ENCODE data around the gene PIEZO1.

Gene PIEZO1

GRCh38 chr16:88817785-88818574, 33.0 kb upstream of the PIEZO1 start:
- no peak for FAIRE-seq
- no peak for DNase-seq (ENCODE audit: extremely low spot score, insufficient read length, low read depth)

GRCh38 chr16:88816736-88817535, 31.9 kb upstream of the PIEZO1 start:
- no peak for DNase-seq (ENCODE audit: extremely low spot score, insufficient read length, low read depth)
- FAIRE-seq = no peak

- no peak for DNase-seq (ENCODE audit: extremely low spot score, insufficient read length, low read depth)
- FAIRE-seq = peak; percentile 54
Observed at GRCh38 chr16:88815901-88816589, 31.0 kb upstream of the PIEZO1 start.

GRCh38 chr16:88815227-88815626, 30.2 kb upstream of the PIEZO1 start:
- no peak for DNase-seq (ENCODE audit: extremely low spot score, insufficient read length, low read depth)
- FAIRE-seq = no peak

DNA sequence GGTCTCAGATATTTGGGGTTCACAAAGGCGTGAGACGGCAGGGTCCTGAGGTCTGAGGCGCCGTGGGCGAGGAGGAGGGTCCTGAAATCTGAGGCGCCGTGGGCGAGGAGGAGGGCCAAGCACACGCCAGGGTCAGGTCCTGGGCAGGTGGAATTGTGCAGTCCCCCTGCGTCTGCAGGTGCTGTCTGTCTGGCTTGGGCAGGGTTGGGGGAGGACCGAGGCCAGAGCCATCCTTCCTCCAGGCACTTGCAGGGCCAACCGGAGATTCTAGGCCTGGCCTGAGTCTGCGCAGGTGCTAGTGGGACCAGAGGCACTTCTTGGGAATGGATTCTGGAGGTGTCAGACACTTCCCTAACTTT, 29.1 kb upstream of the PIEZO1 start:
- FAIRE-seq = no peak

GRCh38 chr16:88813269-88814143, 28.5 kb upstream of the PIEZO1 start:
- no peak for FAIRE-seq
- no peak for DNase-seq (ENCODE audit: extremely low spot score, insufficient read length, low read depth)

More for the DNA sequence above, 29.1 kb upstream of the PIEZO1 start:
- DNase-seq (ENCODE audit: extremely low spot score, insufficient read length, low read depth) = no peak

GRCh38 chr16:88812513-88813268, 27.7 kb upstream of the PIEZO1 start:
- FAIRE-seq (no peak), DNase-seq (ENCODE audit: extremely low spot score, insufficient read length, low read depth) (no peak)

DNA sequence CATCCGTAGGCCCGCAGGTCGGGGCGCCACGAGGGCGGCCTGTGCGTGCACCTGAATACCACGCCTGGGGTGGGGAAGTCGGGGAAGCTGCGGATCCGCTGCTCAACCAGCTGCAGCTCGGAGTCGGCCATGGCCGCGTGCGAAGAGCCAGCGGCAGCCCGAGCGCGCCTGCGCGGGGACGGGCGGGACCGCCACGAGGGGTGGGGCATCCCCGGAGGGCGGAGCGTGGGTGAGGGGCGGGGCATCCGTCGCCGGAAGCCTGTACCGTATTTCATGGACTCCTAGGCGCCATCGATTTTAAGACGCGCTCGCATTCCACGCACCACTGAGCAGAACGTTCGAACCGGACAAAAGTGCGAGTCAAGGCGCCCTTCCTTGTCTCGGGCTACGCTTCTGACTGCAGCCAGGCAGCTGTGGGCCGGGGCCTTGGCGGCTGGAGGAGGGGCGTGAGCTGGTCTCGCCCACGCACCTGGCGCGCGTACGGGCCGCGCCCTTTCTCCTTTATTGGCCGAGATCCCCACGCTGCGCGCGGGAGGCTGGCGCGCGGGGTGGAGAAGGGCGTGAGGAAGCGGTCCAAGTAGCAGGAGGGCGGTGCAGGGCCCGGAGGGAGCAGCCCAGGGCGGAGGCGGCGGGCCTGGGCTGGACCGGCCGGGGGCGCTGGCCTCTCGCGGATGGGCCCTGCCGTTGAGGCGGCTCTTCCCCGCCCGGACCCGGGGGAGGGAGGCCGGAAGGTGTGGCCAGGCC, 26.9 kb upstream of the PIEZO1 start, which contains the start of gene APRT:
TSS of gene APRT (minus strand) at position 160 of the 744 bp plus-strand sequence. CDS start at position 131, 29 bp downstream.
- peak; percentile 94 for FAIRE-seq
- peak; percentile 88 for DNase-seq (ENCODE audit: extremely low spot score, insufficient read length, low read depth)

GRCh38 chr16:88810912-88811768, 26.1 kb upstream of the PIEZO1 start:
- DNase-seq (ENCODE audit: extremely low spot score, insufficient read length, low read depth) = no peak
- peak; percentile 18 for FAIRE-seq

GRCh38 chr16:88810166-88810911, 25.3 kb upstream of the PIEZO1 start:
- FAIRE-seq = no peak
- DNase-seq (ENCODE audit: extremely low spot score, insufficient read length, low read depth) = no peak

- FAIRE-seq = no peak
- no peak for DNase-seq (ENCODE audit: extremely low spot score, insufficient read length, low read depth)
Observed at GRCh38 chr16:88809676-88810165, 24.7 kb upstream of the PIEZO1 start.

- DNase-seq (ENCODE audit: extremely low spot score, insufficient read length, low read depth) (no peak), FAIRE-seq (no peak)
Observed at GRCh38 chr16:88809068-88809675, 24.2 kb upstream of the PIEZO1 start.

DNA sequence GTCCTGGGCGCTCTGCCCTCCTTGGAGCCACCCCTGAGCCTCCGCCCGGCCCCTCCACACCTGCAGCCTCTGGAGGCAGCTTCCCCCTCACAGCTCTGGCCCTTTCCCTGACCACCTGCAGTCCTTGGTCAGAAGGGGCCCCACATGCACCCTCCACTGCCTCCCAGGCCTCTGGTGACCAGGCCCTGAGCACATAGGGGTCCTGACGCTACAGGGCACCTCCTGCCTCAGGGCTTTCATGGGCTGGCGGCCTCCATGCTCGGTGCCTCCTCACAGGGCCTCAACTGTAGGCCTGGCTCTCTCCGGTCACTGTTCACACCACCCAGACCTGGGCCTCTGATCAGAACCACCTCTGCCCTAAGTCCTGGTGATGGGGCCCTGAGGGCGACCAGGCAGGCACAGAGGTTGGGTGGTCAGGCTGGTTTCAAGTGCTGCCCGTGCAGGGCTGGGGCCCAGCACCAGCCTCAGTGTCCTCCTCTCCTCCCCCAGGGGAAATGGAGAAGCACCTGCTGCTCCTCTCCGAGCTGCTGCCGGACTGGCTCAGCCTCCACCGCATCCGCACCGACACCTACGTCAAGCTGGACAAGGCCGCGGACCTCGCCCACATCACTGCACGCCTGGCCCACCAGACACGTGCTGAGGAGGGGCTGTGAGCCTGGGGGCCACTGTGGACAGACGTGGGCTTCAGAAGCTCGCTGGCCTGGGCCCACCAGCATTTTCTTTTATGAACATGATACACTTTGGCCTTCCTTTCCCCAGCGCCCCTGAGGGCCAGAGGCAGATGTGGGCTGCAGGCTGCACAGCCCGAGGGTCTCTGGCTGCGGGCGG, 22.8 kb upstream of the PIEZO1 start:
- DNase-seq (ENCODE audit: extremely low spot score, insufficient read length, low read depth) = no peak
- no peak for FAIRE-seq

DNA sequence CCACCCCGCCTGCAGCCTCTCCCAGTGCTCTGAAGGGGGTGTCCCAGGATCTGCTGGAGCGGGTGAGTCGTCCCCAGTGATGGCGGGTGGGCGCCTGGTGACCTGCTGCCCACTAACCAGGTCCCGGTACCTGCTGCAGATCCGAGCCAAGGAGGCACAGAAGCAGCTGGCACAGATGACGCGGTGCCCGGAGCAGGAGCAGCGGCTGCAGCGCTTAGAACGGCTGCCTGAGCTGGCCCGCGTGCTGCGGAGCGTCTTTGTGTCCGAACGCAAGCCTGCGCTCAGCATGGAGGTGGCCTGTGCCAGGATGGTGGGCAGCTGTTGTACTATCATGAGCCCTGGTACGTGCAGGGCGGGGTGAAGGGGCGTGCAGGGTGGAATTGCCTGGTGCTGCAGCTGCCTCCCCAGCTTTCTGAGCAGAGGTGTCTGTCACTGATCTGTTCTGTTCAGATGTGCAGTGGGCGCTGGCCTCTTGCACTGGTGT, 22.2 kb upstream of the PIEZO1 start:
- DNase-seq (ENCODE audit: extremely low spot score, insufficient read length, low read depth) = no peak
- no peak for FAIRE-seq

GRCh38 chr16:88806491-88807111, 21.6 kb upstream of the PIEZO1 start:
- FAIRE-seq (no peak), DNase-seq (ENCODE audit: extremely low spot score, insufficient read length, low read depth) (no peak)
